GM19324 (cell line): ENCODE data around the gene SLC9A9.

Experiments used
- ATAC-seq: cut with Tn5 transposase; IDR thresholded peaks from one replicate; pipeline ENCODE4 v1.9.1; 2021; ENCODE audit warnings: mild to moderate bottlenecking, moderate library complexity; ENCODE audit not compliant: unreplicated experiment, low FRiP score

Gene SLC9A9

DNA sequence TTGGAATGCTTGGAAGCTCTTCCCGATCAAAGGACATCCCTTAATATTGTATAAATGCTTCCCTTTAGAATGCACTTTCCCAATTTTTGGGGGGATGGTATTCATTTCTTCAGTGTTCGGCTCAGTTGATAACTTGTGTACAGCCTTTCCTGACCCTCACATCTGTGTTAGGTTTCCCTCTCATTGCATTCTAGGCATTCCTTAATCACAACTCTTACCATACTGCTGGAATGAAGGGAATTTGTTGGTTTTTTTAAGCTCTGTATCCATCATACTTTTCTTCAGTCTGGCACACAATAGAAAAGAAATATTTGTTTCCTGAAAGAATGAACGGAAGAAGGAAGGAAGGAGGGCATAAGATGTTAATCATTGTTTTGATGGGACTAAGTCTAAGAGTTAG lies 609.2 kb downstream of the SLC9A9 start:
- ATAC-seq: no peak

DNA sequence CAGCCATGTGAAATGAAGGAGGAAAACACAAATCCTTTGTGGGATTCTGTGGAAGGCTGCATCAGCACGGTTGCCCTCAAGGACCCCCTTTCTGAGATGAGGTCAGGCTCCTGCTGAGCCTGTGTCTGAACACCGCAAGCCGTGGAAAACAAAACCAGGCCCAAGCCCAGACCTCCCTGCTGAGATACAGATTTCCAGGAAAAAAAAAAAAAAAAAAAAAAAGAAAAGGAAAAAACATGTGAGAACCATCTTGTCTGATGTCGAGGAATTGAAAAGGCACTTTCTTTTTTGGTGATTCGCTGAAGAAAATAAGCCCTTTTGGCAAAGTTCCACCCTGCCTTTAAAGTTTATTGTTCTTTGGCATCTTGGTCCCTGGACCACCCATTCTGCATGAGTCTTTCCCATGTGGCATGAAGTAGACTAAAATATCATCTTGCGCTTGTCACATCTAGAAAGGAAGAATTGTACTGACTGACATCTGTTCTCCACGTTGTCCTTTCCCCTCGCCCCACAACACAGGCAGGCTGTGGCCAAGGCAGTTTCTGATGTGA lies 611.1 kb downstream of the SLC9A9 start:
- no peak for ATAC-seq

DNA sequence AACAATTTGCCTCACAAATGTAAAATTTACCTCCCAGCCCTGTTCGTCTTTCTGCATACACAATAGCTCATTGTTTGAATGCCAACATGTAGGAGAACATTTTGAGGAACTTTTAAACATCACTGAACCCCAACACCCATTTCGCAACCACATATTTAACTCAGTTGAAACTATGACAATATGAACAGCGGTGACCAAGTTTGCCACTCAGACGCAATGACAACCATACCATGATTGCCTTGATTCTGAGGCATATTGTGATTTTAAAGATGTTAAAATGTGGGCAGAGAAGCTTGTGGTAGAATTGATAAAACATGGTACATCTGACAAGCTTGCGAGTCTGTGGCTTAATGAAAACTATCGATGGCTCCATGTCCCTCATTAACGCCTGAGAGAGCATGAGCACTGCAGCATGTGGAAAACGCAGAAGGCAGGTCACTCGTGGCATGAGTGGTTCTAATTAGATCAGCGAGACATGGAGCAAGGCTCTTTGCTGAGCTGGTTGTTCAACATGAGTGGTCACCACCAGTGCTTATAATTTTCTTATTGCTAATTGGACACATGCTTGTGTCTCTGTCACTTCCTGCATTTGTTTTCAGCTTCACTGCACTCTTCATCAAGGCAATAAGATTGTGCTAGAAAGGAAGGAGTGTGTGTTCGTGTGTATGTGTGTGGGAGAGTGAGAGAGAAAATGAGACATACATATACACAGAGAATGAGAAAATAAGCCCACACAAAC lies 611.9 kb downstream of the SLC9A9 start:
- no peak for ATAC-seq

DNA sequence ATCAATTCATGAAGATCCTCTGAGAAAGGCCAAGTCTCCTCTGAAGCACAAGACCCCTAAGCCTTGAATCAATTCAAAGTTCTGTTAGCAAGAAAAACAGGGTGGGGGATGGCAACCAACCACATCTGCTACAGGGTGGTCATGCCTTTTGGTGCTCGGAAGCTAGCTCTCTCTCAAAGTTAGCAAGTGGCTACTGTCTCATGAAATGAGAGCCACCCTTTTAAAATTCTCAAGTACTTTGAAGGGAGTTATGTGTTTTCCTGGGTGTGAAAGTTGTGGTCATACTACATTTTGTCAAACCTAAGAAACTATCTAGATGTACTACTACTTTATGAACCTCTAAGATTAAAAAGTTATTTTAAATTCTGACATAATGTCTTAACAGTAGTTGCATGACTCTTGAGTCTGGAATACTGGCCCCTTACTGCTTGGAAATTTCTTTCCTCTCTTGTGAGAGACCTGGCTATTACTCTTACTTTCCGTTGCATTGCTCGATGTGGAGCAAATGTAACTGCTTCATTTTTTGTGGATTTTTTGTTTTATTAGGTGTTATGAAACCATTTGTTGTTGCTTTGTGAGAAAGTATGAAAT lies 612.6 kb downstream of the SLC9A9 start:
- no peak for ATAC-seq

DNA sequence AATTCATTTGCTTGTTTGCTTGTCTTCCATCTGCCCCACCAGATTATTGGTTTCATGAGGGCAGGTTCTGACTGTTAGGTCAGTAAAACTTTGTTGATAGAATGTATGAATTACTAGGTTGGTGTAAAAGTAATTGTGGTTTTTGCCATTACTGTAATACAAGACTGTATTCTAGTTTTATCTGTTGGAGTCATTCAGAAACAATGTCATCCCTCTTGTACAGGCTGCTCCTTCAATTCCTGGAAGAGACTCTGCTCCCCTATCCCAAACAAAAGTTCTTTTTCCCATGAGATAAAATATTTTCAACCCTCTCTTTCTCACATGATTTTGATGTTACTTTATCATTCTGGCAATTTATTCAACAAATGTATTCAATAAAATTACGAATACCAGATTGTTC lies 613.7 kb downstream of the SLC9A9 start:
- no peak for ATAC-seq

DNA sequence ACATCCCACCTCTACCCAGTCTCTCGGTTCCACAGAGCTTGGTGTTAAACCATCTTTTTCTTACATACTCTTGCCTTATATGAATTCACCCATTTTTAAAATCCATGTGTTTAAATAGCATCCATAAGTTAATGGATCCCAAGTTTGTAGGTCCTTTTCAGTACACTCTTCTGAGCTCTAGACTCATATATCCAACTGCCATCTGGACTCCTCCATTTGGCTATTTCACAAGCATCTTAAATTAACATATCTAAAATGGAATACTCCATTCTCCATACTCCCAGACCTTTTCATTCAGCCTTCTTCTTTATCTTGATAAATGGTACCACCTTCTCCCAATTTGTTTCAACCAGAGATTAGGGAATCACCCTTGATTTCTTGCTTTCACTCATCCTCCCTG lies 615.3 kb downstream of the SLC9A9 start:
- no peak for ATAC-seq

DNA sequence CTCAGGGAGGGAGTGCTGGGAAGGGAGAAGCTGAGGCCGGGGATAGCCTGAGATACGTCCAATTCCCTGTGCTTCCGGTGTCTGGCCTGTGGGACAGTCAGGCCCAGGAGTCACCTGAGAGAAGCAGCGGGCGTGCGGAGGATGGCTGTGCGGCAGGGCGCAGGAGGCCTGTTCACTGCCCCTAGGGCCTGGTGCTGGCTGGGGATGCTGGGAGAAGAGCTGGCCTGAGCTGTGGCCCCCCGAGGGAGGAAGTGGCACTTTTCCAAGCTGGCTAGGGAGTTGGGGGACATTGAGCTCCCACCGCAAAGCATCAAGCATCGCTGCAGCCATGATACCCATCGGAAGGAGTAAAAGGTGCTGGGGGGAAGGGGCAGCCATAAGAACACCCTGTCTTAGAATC lies 619.9 kb downstream of the SLC9A9 start:
- ATAC-seq: no peak

DNA sequence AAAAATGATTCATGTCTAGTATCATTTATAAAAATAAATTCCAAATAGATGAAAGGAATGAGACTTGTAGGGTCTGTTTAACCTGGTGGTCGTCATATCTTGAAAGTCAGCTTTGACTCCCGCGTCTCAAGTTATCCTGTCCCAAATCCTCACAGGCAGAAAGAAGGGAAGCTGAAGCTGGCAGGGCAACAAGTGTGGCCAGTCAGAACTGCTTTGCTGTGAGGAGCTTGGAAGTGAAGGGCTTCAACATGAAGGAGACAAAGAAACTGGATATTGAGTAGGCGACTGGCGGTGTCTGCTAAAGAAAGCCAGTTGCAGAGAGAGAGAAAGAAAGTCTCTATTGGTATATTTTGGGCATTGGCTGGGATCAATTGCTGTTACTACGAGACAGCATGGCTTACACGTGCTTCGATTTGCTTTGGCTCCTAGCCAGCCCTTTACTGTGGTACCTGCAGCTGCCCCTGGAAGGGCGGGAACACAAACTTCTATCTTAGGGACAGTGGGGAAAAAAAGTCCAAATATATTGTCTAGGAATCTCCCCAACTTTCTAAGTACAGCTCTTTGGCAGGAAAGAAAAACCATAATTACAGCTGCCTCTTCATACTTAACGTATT lies 621.5 kb downstream of the SLC9A9 start:
- ATAC-seq: no peak

DNA sequence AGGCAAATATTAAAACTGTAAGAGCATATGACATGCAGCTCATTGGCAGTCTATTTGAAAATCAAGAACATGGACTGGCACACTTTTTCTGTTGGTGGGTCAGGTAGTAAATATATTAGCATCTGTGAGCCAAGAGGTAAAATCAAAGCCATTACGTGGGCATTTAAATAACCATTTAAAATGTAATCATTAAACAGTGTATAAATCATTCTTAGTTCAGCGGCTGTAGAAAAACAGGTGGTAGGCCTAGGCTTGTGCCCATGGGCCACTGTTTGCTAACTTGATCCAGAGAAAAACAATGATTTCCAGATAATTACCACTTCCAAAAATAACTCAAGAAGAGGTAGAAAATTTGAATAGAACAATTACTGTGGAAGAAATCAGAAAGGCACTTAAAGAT lies 623.6 kb downstream of the SLC9A9 start:
- no peak for ATAC-seq

DNA sequence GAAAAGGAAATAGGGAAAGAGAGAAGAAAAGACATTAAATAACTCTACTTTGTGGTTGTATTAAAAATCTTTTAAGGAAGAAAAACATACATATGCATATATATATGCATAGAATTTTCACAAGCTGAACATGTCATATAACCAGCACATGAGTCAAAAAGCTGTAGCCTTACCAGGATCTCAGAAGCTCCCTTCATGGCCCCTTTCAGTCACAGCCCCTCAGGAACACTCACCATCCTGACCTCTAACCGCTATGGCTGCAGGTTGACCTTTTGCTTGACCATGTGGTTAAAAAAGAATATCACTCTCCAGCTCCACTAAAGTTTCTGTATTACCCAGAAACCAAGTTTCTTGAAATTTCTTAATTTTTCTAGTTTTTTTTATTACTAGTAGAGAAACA lies 625.3 kb downstream of the SLC9A9 start:
- no peak for ATAC-seq

DNA sequence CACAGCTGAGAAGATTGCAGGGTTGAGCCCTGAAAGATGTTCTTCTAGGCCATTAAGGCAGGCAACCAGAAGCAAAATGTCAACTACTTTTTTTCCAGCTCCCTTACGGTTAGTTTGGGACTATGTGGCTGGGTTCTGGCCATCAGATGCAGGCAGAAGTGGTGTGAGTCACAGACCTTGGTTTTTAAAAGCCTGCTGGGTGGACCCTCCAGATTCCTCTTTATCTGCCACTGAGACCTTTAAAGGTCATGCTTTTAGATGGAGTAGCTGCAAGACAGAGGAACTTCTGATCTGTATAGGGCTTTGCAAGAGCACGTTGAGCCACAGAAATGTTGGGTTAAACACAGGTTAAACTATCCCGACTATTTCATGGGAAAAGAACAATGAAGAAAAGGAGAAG lies 625.8 kb downstream of the SLC9A9 start:
- ATAC-seq: no peak

DNA sequence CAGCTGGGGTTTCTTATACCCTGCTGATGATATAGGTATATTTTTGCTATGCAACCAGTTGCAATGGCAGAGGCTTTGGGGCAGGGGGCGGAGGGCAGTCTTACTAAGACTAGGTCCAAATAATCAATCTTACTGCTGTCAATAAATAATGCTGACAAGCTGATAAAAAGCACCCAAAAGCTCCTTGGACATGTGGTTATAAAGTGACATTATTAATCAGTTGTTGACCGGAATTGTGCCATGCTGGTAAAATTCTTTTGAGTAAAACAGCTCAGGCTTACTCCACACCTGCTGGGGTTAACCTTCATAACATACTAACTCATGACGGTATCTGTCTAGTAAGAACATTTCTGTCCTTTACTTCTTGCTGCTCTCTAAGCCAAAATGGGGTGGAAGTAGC lies 626.8 kb downstream of the SLC9A9 start:
- ATAC-seq: no peak

DNA sequence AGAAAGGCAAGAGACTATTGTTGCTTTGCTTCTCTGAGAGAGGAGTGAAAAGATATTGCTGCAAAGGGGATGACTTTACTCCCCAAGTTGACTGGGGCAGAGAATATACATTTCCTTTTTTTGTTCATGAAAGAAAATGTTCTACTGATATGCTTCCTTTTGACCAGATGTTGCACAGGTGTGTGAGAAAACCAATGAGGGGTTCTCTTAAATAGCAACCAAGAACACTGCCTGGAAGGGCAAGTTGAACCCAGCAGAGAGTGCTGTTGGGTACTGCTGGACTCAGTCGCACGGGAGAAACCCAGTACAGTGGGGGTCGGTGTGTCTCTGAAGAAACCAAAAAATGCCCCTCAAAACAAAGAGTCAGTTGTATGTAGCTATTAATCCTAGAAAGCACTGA lies 627.5 kb downstream of the SLC9A9 start:
- ATAC-seq: no peak

DNA sequence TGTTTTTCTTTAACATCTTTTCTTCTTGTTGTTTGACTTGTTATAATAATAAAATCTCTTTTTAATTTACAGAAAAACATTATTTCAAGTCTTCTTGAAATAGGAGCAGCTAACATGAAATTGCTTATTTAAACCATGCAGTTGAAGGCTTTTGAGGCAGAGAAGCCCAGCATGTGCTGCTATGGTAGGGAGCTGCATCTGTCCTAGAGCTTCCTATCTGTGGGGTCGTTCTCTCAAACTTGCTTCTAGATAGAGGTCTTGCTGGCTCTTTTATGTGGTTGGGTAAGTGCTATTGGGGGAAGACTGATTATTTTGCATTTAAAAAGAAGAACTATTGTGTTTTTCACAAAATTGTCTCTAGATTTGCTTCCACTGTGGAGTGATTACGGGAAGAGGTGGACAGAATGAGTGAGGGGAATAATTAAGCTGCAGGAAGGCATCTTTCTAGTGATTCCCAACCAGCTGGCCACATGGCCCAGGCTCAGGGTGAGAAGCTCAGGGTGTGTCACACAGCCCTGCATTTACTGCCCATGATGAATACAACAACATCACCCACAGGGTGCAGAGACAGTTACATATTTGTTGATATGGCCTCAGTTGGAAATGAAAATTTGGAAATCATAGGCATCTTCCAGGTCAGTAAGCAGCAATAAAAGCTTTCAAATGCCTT lies 630.0 kb downstream of the SLC9A9 start:
- ATAC-seq: no peak

DNA sequence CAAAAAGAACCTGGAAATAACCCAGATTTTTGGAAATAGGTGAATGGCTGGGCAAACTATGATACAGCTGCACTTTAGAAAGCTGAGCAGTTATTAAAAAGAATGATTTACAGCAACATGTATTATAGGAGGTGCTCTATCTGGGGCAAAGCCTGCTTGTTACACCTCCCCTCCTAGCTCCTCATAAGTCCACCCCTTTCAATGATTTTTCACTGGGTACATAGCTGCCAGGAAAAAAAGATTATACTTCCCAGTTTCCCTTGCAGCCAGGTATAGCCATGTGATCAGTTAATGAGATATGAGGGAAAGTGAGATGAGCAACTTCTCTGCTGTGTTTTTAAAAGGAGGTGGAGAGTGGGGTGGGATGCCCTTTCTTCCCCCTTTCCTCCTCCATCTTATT lies 631.0 kb downstream of the SLC9A9 start:
- no peak for ATAC-seq

DNA sequence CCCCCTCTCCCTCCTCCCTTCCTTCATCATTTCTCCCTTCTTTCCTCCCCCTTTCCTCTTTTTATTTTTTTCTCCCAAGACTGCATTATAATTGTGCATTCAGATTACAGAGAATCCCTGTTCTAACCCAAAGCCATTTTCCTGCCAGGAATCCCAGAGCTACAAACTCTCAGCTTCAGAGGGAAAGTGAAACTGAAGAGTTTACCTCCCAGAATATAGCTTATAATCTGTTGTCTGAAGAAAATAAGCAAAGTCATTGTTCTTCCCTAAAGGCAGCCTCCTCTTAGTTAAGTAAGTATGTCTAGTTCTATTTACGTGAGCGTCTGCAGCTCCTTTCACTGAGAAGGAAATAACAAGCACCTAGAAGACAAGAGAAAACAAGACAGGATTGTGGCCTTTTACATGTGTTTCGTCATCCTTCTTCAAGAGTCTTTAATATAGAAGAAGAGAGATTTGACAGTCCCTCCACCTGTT lies 631.5 kb downstream of the SLC9A9 start:
- ATAC-seq: no peak
